GM19397 (cell line): Measurements from ENCODE around the gene ARL8A.
"Not testable (repeated sequence)": the region's sequence is repeated elsewhere in the genome, so short reads cannot be mapped to it uniquely, and the experiment has no call there.

Experiments
- ATAC-seq: cut with Tn5 transposase; IDR thresholded peaks from one replicate; pipeline ENCODE4 v1.9.1; 2021; ENCODE audit warnings: mild to moderate bottlenecking, moderate library complexity; ENCODE audit not compliant: unreplicated experiment

The ARL8A gene

DNA sequence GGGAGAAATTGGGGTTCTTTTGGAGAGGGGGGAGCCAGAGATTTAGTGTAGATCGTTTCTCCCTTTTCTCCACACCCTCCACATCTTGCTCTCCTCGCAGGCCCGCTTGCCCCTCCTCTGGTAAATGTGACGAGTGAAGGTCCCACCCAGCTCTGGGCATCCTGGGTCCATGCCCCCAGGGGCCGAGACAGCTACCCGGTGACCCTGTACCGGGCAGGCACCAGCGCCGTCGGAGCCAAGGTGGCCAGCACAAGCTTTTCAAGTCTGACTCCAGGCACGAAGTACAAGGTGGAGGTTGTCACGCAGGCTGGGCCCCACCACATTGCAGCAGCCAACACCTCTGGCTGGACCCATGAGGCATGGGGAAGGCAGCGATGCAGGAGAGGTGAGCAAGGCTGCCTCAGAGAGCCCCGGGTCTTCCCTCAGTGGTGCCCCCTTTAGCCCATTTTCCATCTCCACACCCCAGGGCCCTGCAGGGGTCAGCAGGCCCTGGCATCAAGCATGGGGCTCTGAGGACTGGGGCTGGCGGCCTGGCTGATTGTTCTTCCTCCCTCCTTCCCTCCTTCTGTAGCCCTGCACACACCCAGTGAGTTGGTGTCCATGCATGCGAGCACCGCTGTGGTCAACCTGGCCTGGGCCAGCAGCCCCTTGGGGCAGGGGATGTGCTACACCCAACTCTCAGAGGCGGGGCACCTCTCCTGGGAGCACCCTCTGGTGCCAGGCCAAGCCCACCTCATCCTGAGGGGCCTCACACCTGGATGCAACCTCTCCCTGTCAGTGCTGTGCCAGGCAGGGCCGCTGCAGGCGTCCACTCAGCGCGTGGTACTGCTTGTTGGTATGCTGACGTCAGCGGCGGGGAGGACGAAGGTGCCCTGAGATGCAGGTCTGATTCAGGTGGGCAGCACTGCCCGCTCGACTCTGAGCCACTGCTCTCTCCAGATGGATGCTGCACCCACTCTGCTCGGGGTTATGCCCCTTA is 32.7 kb upstream of the ARL8A start:
- ATAC-seq: no peak

GRCh38 chr1:202173993-202174392 is 29.5 kb upstream of the ARL8A start:
- no peak for ATAC-seq

- ATAC-seq: no peak
Measured at GRCh38 chr1:202172015-202172355, 27.4 kb upstream of the ARL8A start.

GRCh38 chr1:202171292-202172014 is 26.9 kb upstream of the ARL8A start:
- ATAC-seq: no peak

GRCh38 chr1:202170726-202171125 is 26.2 kb upstream of the ARL8A start:
- ATAC-seq: no peak

GRCh38 chr1:202168861-202169260 is 24.3 kb upstream of the ARL8A start:
- ATAC-seq: no peak

DNA sequence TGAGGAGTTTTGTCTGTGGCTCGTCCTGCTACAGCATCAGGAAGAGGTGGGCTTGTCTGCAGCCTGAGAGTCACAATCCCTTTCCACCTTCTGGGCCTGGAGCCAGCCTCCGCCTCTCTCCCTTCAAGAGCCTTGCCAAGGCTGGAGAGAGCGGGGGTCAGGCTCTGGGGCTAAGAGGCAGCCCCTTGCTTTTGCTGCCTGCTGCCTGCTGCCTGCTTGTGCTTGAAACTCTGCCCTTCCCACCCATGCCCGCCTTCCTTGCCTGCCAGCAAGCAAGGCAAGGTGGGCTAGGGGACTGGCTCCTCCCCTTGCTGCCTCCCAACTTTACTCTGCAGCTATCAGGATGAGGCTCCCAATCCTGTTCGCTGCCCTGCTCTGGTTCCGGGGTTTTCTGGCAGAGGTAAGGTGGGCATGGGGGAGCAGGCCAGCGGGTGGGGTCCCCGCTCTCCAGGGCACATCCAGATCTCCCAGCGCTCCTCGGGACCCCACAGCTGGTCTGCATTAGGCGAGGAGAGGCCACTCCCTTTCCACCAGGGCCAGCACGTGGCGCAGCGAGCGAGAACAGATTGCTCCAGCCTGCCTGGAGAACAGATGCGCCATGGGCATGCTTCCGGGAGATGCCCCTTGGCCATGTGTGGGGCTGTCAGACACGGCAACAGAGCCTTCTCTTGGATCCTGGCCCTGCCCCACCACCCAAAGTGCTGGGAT is 23.3 kb upstream of the ARL8A start:
- ATAC-seq: no peak

GRCh38 chr1:202167054-202167453 is 22.5 kb upstream of the ARL8A start:
- ATAC-seq: not testable (repeated sequence)

GRCh38 chr1:202165942-202166843 is 21.7 kb upstream of the ARL8A start:
- ATAC-seq: no peak

- no peak for ATAC-seq
Measured at GRCh38 chr1:202165267-202165941, 20.9 kb upstream of the ARL8A start.

DNA sequence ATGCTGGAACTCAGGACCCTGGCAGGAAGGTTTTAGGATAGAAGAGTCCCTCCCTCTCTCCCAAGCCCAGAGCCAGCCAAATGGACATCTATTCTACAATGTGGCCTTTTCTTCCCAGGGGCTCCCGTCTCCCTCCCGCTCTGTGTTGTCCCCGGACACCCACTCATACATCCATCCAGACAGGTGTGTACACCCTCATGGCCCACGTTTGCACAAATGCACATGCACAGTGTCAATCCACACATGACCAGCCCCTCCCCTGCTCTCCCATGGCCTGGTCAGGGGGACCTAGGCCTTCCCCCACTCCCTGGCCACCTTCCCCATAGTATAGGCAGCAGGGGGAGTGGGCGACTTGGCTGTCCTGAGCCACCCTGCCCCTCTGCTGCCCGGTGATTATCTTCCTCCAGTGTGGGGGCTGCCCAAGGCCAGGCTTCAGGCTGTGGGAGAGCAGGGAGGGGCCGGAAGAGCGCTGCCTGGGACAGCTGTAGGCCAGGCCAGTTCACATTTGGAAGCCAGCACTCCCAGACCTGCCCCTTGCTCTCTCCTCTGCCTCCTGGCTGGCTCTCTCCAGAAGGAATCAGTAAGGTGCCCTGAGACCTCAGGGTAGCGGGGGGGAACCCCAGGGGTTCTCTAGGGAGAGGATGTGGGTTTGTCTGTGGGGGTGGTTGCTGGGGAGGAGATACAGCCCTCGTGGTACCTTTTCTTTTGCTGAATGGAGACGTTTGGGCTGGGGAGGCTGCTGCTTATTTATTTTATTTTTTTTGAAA is 19.9 kb upstream of the ARL8A start:
- ATAC-seq: peak; percentile 45

DNA sequence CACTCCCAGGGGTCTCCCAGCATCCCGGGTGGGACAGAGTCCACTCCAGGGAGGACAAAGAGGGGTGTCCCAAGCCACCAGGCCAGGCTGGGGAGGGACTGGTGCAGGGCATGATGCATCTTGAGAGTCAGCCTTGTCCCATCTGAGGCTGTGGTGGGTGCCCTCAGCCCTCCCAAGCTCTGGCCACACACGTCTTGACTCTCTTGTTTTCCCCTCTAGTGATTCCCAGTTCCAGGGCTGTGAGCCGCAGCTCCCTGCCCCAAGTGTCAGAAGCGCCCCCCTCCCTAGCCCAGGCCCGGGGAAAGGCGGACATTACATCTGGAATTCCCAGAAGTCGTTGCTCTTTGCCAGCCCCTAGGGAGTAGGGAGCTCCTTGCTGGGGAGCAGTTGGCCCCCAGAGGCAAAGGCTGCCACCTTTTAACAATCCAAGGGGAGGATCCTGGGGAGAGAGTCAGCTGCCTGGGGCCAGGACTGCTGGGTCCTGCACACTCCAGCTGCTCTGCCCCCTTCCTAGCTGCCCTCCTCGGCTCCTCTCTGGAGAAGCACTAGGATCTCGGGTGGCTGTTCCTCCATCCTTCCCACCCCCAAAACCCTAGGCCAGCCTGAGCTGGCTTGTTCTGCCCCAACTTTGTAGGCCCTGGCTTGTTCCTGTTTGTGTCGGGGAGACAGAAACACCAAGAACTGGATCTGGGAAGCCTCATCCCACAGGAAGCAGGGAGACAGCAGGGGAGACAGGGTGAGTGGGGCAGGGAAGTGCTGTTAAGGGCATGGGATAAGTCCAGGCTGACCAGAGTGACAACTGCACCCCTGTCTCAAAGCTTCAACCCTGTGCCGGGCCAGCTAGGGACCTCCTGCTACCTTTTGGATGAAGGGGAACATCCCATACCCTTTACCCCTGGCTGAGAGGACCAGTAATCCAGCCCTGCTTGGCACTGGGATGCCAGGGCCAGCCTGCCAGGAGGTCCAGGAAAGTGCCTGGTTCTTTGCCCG is 19.0 kb upstream of the ARL8A start:
- ATAC-seq: no peak

DNA sequence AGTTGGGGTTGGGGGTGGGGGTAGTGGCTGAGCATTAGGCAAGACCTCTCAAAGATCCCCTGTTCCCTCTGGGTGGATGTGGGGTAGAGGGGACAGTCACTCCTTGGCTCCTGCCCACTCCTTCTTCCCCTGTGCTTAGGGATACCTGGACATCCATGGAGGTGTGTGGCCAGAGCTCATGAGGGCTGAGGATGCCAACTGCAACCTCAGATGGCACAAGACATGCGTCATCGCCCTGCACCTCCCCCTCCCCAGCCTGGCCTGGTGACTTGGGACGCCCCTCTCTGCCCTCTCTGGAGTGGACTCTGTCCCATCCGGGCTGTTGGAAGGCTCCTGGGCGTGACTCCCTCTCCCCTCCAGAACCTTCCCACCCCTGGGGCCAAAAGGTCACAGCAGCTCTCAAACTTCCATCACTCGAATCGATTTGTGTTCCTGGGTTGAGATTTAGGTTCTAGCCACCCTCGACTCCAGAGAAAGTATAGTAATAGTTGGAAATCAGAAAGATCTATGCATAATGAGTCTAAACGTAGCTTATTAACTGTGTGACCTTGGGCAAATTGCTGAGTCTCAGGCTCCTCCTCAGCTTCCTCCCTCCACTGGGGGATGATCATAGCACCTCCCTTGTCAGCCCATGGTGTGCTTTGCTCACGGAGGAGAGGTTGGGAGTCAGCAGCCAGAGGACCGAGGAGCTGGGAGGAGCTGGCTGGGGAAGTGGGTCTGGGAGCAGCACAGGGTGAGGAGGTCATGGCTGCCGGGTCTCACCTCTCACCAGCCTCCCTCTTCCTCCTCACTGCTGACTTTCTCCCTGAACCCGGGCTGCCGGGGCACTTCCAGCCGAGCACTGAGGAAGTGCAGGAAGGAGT is 18.1 kb upstream of the ARL8A start:
- ATAC-seq: no peak

- ATAC-seq: no peak
Measured at GRCh38 chr1:202162047-202162417, 17.5 kb upstream of the ARL8A start.

GRCh38 chr1:202161151-202162046 is 16.9 kb upstream of the ARL8A start:
- no peak for ATAC-seq

- ATAC-seq: peak; percentile 49
Measured at GRCh38 chr1:202160377-202160940, 15.9 kb upstream of the ARL8A start, which contains the start of gene PTPN7. Gene PTPN7, minus strand, starts transcription at chr1:202160602. Its CDS starts 1,200 bp downstream, at chr1:202159402.
